ENCODE data around the gene EXOG. TPM values are rescaled to one million over a fixed set of nuclear protein-coding genes. Genes with fewer than 3 reads are reported as not detected.

The EXOG gene
- total RNA-seq, 1 donor from 2014 or later = 26.2 TPM

DNA sequence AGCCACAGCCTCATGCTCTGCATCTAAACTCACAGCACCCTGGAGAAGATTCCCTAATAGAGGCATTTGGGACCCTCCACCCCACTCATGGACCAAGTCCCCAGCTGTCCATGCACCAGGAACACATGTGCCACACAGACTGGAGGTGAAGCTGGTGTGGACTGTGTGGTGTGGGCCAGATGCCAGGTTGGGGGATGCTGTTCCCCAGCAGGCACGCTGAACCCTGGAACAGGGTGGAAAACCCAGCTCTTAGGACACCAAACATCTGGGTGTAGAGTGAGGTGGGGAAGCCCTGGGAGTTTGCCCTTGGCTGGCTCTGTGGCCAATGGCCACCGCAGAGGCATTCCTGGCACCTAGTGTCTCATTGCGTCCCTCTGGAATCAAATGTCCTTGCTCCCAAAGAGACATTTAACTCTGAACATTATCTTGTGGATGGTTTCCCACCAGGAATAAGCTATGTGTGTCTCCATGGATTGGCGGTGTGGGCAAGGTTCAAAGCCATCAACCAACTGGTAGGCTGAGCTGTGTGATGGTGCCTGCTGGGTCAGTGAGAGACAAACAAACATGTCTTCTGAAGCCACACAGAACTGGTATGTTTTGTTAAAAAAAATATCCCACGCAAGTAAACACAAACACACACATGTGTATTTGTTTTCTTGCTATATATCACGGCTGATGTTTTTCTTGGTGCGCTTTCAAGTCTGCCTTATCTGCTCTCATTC, 65.0 kb downstream of the EXOG start:
- no peaks in the 10 kb centered on the region for H3K36me3 Mint-ChIP-seq (ENCODE audit: low read depth)
- no peaks in the 10 kb centered on the region for H3K9me3 Mint-ChIP-seq
- H3K27ac Mint-ChIP-seq (ENCODE audit: unreplicated experiment) = no peak overlapping the region
- TF ChIP-seq, protein P1, sequence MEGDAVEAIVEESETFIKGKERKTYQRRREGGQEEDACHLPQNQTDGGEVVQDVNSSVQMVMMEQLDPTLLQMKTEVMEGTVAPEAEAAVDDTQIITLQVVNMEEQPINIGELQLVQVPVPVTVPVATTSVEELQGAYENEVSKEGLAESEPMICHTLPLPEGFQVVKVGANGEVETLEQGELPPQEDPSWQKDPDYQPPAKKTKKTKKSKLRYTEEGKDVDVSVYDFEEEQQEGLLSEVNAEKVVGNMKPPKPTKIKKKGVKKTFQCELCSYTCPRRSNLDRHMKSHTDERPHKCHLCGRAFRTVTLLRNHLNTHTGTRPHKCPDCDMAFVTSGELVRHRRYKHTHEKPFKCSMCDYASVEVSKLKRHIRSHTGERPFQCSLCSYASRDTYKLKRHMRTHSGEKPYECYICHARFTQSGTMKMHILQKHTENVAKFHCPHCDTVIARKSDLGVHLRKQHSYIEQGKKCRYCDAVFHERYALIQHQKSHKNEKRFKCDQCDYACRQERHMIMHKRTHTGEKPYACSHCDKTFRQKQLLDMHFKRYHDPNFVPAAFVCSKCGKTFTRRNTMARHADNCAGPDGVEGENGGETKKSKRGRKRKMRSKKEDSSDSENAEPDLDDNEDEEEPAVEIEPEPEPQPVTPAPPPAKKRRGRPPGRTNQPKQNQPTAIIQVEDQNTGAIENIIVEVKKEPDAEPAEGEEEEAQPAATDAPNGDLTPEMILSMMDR (conservative IDR thresholded peaks at IDR 0.05) = no peak
- no peak overlapping the region for H3K4me3 Mint-ChIP-seq
- no peak for DNase-seq (ENCODE audit: low read depth, low spot score)
- H3K27me3 Mint-ChIP-seq (ENCODE audit: low read depth) = no peaks in the 10 kb centered on the region
- no peaks in the 10 kb centered on the region for H3K4me1 Mint-ChIP-seq

DNA sequence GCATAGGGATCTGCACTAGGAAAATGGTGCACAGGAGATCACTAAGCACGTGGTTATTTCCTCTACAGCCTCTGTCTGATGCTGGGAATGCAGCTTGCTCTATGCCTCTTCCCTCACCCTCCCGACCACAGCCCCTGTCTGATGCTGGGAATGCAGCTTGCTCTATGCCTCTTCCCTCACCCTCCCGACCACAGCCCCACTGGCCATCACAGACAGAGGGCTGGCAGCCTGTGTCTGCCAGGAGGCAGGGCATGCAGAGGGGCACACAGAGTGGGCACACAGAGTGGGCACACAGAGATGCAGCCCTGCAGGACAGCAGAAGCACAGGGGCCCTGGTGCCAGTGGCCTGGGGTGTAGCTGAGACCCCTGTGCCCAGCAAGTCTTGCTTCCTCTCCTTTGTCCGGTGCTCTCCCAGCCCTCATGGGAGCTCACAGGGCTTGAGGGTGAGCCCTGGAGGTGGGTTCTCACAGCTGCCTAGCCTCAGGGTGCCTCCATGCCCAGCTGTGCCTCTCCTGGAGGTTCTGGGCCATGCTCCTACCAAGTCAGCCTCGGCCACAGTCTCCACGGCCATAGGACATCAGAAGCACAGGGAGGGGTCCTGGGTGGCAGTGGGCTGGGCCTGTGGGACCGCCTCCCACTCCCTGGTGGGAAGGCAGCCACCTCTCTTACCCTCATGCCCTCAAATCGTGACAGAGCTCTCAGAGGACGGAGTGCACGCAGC, 65.8 kb downstream of the EXOG start:
- H3K27ac Mint-ChIP-seq (ENCODE audit: unreplicated experiment) = no peak overlapping the region
- H3K4me1 Mint-ChIP-seq = no peaks in the 10 kb centered on the region
- TF ChIP-seq, protein P1 (conservative IDR thresholded peaks at IDR 0.05) = no peak
- H3K36me3 Mint-ChIP-seq (ENCODE audit: low read depth) = no peaks in the 10 kb centered on the region
- no peaks in the 10 kb centered on the region for H3K9me3 Mint-ChIP-seq
- H3K27me3 Mint-ChIP-seq (ENCODE audit: low read depth) = no peaks in the 10 kb centered on the region
- H3K4me3 Mint-ChIP-seq = no peak overlapping the region
- DNase-seq (ENCODE audit: low read depth, low spot score) = no peak

DNA sequence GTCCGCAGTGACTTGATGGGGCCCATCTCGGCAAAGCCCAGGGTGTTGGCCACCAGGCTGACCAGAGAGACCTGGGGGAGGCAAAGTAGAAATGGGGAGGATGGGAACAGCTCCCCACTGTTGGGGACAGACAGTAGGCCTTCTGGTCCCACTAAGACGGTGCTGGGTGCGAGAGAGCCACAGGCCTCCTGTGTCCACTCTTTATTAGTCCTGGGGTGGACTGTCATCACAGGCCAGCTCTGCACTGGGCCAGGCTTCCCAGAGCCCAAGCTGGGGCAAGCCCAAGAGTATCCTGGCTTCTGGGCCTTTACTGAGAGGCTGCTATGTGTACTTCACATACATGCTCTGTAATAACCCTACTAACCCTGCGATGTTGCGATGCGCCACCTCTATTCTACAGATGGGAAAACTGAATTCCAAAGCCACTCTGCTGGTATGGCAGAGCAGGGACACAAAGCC, 66.4 kb downstream of the EXOG start:
- Mint-ChIP-seq H3K4me1 (no peaks in the 10 kb centered on the region), H3K9me3 (no peaks in the 10 kb centered on the region), H3K27me3 (ENCODE audit: low read depth) (no peaks in the 10 kb centered on the region), H3K4me3 (no peak overlapping the region), H3K36me3 (ENCODE audit: low read depth) (no peaks in the 10 kb centered on the region), H3K27ac (ENCODE audit: unreplicated experiment) (no peak overlapping the region)
- TF ChIP-seq, protein P1 (conservative IDR thresholded peaks at IDR 0.05) = no peak
- no peak for DNase-seq (ENCODE audit: low read depth, low spot score)

DNA sequence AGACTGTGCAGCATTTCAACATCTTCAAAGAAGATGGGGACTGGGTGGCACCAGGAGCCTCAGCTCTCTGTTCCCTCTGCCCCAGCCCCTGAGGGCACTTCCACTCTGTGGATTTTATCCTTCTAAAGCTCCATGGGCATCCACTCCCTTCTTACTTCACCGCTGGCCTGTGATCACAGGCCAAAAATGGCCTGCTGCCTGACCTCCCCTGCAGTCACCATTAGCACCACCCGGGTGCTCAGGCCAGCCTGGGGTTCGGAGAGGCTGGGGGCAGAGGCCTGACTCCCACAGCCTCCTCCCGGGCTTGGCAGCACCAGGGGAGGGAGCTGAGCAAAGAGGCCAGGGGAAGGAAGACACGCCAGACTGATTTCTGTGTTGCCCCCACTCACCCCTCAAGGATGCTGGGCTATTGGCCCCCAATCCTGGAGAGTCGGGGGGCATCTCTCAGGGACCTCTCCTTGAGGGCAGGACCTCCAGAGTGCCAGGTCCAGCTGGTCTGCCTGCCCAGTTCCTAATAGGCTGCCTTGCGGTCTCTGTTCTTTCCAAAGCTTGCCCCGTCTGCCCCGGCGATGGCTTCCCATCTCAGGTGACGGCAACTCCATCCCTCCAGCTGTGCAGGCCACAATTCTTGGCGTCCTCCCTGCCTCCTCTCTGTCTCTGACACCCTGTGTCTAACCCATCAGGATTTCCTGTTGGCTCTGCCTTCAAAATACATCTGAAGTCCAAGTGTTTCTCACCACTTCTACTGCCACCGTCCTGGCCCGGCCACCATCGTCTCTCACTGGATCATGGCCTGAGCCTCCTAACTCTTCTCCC, 67.1 kb downstream of the EXOG start:
- H3K36me3 Mint-ChIP-seq (ENCODE audit: low read depth) = no peaks in the 10 kb centered on the region

DNA sequence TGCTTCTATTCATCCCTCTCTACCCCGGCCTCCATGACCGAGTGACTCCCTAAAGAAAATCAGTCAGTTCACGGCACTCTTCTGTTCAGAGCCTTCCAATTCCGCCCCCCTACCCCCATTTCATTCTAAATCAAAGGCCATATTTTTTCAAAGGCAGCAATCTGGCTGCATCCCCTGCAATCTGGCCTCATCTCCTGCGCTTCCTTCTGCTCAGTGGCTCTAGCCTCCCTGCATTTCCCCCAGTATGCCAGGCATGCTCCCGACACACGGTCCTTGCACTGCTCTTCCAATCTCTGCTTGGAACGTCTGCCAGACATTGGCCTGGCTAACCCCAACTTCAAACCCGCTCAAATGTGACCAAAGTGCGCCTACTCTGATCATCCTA, 67.7 kb downstream of the EXOG start:
- TF ChIP-seq, protein P1 (conservative IDR thresholded peaks at IDR 0.05) = no peak
- DNase-seq (ENCODE audit: low read depth, low spot score) = no peak
- Mint-ChIP-seq H3K4me1 (no peaks in the 10 kb centered on the region), H3K9me3 (no peaks in the 10 kb centered on the region), H3K27me3 (ENCODE audit: low read depth) (no peaks in the 10 kb centered on the region), H3K36me3 (ENCODE audit: low read depth) (no peaks in the 10 kb centered on the region), H3K4me3 (no peak overlapping the region), H3K27ac (ENCODE audit: unreplicated experiment) (no peak overlapping the region)

More for the DNA sequence above, 67.1 kb downstream of the EXOG start:
- no peak overlapping the region for H3K27ac Mint-ChIP-seq (ENCODE audit: unreplicated experiment)
- H3K9me3 Mint-ChIP-seq = no peaks in the 10 kb centered on the region
- TF ChIP-seq, protein P1 (conservative IDR thresholded peaks at IDR 0.05) = no peak
- H3K4me1 Mint-ChIP-seq = no peaks in the 10 kb centered on the region
- no peaks in the 10 kb centered on the region for H3K27me3 Mint-ChIP-seq (ENCODE audit: low read depth)
- no peak overlapping the region for H3K4me3 Mint-ChIP-seq
- no peak for DNase-seq (ENCODE audit: low read depth, low spot score)
